HG03432 (cell line): Measurements from ENCODE around the gene CDC42BPB.

Experiments
- ATAC-seq: cut with Tn5 transposase; IDR thresholded peaks from one replicate; pipeline ENCODE4 v1.9.1; 2021; ENCODE audit warnings: mild to moderate bottlenecking, moderate library complexity; ENCODE audit not compliant: unreplicated experiment

CDC42BPB gene

DNA sequence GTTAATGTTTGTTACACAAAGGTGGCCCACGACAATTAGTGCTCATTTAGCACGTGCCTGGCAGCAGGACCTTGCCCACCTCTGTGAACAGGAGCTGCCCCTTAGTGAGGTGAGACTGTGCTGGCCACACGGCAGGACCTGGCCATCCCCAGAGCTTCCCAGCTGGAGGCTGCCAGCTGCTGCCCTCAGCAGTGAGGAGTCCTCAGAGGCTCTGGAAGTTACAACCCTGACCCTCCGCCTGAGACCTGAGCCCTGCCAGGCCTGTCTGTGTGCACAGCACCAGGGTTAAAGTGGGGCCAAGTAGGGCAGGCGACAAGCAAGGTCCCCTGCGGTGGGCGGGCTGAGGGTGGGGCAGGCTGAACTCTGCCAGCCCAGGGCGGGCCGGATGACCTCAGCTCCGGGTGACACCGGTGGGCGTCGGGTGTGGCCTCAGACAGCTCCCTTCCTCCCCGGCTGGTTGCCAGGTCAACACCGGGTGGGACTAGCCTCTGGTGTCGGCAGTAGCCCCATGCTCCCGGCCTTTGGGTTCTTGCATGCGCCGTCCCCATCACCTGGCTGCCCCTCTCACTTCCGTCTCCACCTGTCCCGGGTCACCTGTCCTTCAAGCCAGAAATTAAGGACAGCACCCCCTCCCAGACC lies 17.5 kb upstream of the CDC42BPB start:
- ATAC-seq: no peak

DNA sequence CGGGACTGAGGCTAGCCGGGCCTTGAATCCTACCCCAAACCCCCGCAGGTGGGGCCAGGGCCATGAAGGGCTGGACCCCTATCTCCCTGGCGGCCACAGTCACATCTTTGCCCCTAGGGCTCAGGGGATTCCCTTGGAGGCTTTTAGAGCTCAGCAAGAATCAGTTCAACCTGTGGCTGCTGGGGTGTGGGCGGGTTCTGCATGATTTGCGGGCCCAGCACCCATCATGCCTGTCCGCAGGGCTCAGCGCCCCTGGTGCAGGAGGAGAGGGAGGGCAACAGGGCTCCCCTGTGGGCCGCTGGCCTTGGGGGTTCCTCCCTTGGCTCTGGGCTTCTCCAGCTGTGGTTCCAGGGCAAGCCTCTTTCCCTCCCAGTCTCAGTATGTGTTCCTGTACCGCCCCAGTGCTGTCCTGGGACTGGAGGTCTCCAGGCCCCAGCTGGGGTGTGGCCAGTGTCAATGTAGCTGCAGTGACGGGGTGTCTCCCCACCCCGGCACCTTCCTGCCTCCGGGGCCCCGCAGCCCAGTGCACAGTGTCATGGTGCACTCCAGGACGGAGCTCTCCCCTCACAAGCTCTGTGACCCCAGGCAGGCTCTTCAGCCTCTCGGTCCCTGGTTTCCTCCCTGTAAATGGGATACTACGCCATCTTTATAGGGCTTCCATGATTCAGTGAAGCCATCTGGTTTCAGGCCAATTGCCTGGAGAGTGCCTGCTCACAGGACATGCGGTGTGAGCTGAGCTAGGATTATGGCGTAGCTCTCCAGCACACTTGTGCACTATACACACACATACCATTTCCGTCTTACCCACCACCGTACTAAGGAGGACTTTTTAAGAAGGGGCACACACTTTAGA lies 16.8 kb upstream of the CDC42BPB start:
- no peak for ATAC-seq

DNA sequence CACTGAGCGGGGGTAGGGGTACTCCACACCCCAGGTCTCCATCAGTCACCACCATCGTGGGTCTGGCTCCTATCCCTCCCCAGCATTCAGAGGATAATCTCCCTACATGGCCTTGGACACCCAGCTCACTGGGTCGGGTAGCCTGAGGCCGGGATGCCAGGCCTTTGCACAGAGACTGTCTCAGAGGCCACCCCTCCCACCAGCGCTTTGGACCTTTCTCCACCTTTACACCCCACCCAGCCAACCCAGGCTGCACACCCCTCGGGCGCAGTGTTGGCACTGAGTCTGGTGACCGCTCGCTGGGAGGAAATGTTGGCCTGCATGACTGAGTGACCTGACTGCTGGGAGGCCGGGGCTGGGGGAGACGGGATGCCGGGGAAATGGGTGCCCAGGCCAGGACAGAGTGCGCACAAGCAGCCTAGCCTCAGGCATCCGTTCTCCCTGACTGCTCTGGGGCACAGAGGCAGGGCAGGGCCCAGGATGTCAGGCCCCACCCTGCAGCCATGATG lies 16.1 kb upstream of the CDC42BPB start:
- ATAC-seq: no peak

DNA sequence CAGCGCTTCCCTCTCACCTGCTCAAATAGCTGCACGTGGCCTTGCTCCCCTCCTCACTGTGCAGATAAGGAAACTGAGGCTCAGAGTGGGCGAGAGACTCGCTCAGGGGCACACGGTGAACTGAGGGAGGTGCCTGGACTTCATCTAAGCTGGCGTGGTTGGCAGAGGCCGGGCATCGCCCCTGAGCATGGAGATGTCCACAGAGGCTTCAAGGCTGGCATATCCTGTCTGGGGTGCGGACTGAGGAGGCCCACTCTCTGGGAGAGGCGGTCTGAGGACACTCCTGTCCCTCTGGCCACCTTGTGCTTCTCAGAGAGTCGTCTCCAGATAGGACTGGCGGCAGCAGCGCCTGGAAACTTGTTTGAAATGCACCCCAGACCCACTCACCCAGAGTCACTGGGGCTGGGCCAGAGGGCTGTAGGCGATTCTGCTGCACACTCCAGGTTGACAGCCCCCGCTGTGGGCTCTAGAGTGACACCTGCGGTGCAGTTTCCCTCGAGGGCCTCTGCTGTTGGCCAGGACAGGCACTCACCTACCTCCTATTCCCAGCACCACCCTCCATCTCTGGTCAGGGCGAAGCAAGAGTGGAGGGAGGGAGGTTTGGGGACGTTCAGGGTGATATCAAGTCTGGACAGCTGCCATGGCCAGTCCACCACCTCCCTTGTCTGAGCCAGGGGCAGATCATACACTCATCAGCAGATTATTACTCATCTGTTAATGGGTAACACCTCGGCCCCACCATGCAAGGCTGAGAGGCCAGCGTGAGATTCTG lies 15.4 kb upstream of the CDC42BPB start:
- ATAC-seq: no peak

DNA sequence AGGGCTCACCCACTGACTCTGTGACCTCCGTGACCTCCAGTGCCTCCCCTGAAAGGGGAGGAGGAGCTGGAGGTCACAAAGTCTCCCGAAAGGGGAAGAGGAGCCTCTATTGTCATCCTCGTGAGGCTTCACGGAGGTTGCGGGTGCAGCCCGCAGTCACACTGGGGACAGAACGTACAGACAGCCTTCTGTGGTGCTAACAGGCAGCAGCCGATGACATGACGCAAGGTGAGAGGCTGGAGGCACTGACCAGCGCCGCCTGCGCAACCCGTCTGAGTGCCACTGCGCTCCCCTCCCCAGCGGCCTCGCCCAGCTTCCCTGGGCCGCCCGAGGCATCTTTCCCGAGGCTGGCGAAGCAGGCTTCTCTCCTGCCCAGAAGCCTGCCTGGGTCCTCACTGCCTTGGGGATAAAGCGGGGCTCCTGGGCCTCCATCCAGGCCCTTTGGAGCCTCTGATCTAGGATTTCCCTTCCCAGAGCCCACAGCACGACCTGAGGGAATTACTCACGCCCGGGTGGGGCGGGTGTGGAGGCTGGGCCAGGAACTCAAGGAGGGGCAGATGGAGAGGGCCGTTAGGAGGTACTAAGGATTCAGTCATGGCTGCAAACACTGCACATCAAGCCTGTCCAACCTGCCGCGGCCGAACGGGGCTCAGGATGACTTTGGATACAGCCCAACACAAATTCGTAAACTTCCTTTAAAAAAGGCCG lies 14.3 kb upstream of the CDC42BPB start:
- ATAC-seq: no peak

- ATAC-seq: no peak
Observed at GRCh38 chr14:103070971-103071542, 13.7 kb upstream of the CDC42BPB start.

GRCh38 chr14:103070263-103070885 lies 13.0 kb upstream of the CDC42BPB start:
- no peak for ATAC-seq

- ATAC-seq: no peak
Observed at GRCh38 chr14:103068351-103069073, 11.2 kb upstream of the CDC42BPB start.

- ATAC-seq: no peak
Observed at GRCh38 chr14:103067231-103067954, 10.0 kb upstream of the CDC42BPB start.

DNA sequence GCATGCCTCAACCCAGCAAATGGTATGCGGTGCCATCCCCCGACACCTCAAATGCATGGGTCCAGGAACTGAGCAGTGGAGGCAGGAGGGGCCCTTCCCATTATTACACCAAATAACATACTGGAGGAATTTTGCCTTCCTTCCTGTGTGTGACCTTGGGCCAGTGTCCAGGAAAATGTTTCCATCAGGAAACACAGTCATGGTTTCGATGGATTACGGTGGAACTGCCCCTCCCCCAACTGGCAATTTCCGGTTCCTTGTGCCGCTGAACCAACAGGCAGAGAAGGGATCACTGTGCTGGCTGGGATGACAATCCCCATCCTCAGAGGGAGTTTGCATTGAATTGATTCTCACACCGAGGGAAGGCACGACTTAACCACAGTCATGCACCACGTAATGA lies 9.1 kb upstream of the CDC42BPB start:
- no peak for ATAC-seq

DNA sequence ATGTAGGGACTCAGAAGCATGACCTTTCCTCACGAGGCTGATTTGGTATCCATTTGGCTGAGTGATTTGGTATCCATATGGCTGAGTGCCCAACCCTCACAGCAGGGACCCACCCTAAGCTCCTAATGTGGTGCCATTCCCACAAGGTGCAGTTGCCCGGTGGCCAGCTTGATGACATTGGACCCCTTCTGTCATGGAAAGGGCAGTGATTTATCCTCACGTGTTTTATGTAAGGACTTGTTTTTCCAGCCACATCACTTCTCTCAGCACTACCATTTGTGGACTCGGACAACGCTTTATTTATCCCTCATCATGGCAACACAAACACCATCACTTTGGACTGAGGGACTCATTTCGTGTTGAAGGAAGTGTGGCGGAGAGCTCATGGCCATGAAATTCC lies 8.5 kb upstream of the CDC42BPB start:
- no peak for ATAC-seq

- no peak for ATAC-seq
Observed at GRCh38 chr14:103064978-103065377, 7.6 kb upstream of the CDC42BPB start.

- no peak for ATAC-seq
Observed at GRCh38 chr14:103064436-103064835, 7.1 kb upstream of the CDC42BPB start.

DNA sequence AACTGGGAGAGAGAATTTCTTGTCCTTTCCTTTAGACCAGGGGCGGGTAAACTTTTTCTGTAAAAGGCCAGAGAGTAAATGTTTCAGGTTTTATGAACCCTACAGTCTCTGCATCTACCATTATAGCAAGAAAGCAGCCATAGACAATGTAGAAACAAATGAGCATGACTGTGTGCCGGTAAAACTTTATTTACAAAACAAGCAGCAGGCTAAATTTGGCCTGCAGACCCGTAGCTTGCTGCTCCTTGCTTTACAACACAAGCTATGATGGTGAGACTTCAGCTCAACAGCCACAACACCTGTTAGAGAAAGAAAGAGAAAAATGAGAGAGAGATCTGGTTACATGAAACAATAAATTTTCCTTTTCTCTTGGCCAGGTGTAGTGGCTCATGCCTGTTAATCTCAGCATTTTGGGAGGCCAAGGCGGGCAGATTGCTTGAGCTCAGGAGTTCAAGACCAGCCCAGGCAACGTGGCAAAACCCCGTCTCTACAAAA lies 4.2 kb upstream of the CDC42BPB start:
- no peak for ATAC-seq

- ATAC-seq: no peak
Observed at GRCh38 chr14:103059556-103059955, 2.2 kb upstream of the CDC42BPB start.

DNA sequence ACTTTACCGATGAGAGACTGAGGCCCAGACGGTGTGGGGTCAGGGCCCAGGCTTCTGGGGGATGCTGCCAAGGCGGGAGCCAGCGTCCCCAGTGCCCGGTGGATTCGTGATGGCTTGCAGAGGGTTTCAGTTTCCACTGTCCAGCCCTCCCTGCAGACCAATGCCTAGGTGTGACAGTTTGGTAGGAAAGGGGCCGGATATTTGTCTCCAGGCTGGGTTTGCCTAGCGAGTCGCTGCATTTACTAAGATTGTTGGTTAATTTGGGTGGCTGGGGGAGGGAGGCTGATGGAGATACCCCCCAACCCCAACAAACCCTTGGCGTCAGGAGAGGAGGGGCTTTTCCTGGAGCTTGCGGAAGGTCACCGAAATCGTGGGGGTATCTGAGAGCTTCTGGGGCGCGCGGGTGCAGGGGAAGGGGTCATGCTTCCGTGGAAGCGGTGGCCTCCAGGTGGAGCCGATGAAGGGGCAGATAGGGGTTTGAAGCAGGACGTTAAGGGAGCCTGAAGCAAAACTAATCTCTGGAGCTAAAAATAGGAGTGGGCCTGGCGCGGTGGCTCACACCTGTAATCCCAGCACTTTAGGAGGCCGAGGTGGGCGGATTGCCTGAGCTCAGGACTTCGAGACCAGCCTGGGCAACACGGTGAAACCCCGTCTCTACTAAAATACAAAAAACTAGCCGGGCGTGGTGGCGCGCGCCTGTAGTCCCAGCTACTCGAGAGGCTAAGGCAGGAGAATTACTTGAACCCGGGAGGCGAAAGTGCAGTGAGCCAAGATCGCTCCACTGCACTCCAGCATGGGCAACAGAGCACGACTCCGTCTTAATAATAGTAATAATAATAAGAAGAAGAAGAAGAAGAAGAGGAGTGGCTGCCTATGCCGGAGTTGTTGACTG lies 1.1 kb upstream of the CDC42BPB start:
- peak; percentile 3 for ATAC-seq

DNA sequence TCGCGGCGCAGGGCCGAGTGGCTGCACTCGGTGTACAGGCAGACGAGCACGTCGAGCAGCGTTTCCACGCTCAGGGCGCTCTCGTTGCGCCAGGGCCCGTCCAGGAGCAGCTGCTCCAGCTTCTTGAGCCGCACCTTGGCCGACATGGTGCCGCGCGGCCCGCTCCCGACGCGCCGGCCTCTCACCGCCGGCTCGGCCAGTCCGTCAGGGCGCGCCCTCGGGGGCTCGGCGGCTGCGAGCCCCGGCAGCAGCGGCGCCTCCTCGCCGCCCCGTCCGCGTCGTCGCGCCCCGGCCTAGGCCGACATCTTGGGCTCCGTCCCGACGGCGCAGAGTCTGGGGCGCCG lies 349 bp downstream of the CDC42BPB start:
- ATAC-seq: no peak
